ENCODE data around the gene KYAT1. TPM values are rescaled to one million over a fixed set of nuclear protein-coding genes. Genes with fewer than 3 reads are reported as not detected.

KYAT1 gene
- total and polyA plus RNA-seq, 2 of the 13 experiments (the other 11 are each of a cell fraction or from before 2014, with no cell fraction given), result 9.2 to 46.5 TPM

DNA sequence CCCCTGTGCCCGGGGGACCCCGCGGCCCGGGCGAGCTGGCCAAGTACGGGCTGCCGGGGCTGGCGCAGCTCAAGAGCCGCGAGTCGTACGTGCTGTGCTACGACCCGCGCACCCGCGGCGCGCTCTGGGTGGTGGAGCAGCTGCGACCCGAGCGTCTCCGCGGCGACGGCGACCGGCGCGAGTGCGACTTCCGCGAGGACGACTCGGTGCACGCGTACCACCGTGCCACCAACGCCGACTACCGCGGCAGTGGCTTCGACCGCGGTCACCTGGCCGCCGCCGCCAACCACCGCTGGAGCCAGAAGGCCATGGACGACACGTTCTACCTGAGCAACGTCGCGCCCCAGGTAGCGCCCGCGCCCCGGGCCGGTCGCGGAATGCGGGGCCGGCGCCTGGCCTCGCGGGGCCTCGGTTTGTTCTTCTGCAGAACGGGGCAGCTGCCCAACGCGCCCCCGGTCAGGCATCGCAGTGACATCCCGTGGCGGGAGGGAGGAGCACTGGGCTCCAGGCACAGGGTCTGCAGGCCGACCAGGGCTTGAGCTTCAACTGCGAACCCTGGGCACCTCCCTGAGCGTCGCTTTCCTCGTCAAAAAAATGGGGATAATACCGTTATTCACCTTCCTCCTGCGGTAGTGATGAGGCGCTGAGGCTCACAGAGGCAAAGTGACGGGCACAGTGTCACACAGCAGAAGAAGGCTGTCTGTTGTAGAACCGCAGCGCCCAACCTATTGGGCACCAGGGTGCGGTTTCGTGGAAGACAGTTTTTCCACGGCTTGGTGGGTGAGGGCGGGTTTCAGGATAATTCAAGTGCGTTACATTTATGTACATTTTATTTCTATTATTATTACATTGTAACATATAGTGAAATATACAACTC, 62.7 kb downstream of the KYAT1 start (continued):
- TF ChIP-seq ARNT2 (CRISPR knock-in tag; IDR thresholded peaks at IDR 0.05; ENCODE audit: low read depth) (0 out of 2 replicates have a peak, but pooled peaks have one; percentile 10), ZNF501 (CRISPR knock-in tag; IDR thresholded peaks at IDR 0.05) (peak; percentile 57), SOX6 (IDR thresholded peaks at IDR 0.05) (no peak), SOX6 (CRISPR knock-in tag; IDR thresholded peaks at IDR 0.05) (peak; percentile 16; the same call in 1 of the 2 replicates), ZKSCAN5 (CRISPR knock-in tag; IDR thresholded peaks at IDR 0.05) (no peak), NFRKB (IDR thresholded peaks at IDR 0.05) (no peak), ZNF747 (CRISPR knock-in tag; IDR thresholded peaks at IDR 0.05; ENCODE audit: borderline replicate concordance) (peak; percentile 43; the same call in 1 of the 2 replicates), ZNF546 (CRISPR knock-in tag; conservative IDR thresholded peaks at IDR 0.05) (0 out of 2 replicates have a peak, but pooled peaks have one; percentile 41), EEA1 (CRISPR knock-in tag; IDR thresholded peaks at IDR 0.05; ENCODE audit: borderline replicate concordance) (0 out of 2 replicates have a peak, but pooled peaks have one; percentile 40), ZNF543 (CRISPR knock-in tag; IDR thresholded peaks at IDR 0.05) (no peak), SP2 (CRISPR knock-in tag; IDR thresholded peaks at IDR 0.05) (peak; percentile 32; the same call in 1 of the 2 replicates), ZNF768 (CRISPR knock-in tag; IDR thresholded peaks at IDR 0.05) (peak; percentile 82), KDM4B (CRISPR knock-in tag; IDR thresholded peaks at IDR 0.05) (no peak), ZNF589 (CRISPR knock-in tag; conservative IDR thresholded peaks at IDR 0.05) (0 out of 2 replicates have a peak, but pooled peaks have one; percentile 39), IRF2 (CRISPR knock-in tag; IDR thresholded peaks at IDR 0.05) (no peak), TBX2 (CRISPR knock-in tag; IDR thresholded peaks at IDR 0.05; ENCODE audit: borderline replicate concordance) (peak; percentile 69)
- TF ChIP-seq, protein P1, sequence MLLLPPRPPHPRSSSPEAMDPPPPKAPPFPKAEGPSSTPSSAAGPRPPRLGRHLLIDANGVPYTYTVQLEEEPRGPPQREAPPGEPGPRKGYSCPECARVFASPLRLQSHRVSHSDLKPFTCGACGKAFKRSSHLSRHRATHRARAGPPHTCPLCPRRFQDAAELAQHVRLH (CRISPR knock-in tag; IDR thresholded peaks at IDR 0.05; ENCODE audit: borderline replicate concordance, low read depth), result no peak; the same call in 1 of the 2 replicates
- TF ChIP-seq, protein P2, sequence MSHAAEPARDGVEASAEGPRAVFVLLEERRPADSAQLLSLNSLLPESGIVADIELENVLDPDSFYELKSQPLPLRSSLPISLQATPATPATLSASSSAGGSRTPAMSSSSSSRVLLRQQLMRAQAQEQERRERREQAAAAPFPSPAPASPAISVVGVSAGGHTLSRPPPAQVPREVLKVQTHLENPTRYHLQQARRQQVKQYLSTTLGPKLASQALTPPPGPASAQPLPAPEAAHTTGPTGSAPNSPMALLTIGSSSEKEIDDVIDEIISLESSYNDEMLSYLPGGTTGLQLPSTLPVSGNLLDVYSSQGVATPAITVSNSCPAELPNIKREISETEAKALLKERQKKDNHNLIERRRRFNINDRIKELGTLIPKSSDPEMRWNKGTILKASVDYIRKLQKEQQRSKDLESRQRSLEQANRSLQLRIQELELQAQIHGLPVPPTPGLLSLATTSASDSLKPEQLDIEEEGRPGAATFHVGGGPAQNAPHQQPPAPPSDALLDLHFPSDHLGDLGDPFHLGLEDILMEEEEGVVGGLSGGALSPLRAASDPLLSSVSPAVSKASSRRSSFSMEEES (CRISPR knock-in tag; IDR thresholded peaks at IDR 0.05), result no peak
- TF ChIP-seq, protein P3, sequence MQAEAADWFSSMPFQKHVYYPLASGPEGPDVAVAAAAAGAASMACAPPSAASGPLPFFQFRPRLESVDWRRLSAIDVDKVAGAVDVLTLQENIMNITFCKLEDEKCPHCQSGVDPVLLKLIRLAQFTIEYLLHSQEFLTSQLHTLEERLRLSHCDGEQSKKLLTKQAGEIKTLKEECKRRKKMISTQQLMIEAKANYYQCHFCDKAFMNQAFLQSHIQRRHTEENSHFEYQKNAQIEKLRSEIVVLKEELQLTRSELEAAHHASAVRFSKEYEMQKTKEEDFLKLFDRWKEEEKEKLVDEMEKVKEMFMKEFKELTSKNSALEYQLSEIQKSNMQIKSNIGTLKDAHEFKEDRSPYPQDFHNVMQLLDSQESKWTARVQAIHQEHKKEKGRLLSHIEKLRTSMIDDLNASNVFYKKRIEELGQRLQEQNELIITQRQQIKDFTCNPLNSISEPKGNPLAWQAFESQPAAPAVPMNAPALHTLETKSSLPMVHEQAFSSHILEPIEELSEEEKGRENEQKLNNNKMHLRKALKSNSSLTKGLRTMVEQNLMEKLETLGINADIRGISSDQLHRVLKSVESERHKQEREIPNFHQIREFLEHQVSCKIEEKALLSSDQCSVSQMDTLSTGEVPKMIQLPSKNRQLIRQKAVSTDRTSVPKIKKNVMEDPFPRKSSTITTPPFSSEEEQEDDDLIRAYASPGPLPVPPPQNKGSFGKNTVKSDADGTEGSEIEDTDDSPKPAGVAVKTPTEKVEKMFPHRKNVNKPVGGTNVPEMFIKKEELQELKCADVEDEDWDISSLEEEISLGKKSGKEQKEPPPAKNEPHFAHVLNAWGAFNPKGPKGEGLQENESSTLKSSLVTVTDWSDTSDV (CRISPR knock-in tag; IDR thresholded peaks at IDR 0.05), result 0 out of 2 replicates have a peak, but pooled peaks have one; percentile 59
- TF ChIP-seq, protein P4, sequence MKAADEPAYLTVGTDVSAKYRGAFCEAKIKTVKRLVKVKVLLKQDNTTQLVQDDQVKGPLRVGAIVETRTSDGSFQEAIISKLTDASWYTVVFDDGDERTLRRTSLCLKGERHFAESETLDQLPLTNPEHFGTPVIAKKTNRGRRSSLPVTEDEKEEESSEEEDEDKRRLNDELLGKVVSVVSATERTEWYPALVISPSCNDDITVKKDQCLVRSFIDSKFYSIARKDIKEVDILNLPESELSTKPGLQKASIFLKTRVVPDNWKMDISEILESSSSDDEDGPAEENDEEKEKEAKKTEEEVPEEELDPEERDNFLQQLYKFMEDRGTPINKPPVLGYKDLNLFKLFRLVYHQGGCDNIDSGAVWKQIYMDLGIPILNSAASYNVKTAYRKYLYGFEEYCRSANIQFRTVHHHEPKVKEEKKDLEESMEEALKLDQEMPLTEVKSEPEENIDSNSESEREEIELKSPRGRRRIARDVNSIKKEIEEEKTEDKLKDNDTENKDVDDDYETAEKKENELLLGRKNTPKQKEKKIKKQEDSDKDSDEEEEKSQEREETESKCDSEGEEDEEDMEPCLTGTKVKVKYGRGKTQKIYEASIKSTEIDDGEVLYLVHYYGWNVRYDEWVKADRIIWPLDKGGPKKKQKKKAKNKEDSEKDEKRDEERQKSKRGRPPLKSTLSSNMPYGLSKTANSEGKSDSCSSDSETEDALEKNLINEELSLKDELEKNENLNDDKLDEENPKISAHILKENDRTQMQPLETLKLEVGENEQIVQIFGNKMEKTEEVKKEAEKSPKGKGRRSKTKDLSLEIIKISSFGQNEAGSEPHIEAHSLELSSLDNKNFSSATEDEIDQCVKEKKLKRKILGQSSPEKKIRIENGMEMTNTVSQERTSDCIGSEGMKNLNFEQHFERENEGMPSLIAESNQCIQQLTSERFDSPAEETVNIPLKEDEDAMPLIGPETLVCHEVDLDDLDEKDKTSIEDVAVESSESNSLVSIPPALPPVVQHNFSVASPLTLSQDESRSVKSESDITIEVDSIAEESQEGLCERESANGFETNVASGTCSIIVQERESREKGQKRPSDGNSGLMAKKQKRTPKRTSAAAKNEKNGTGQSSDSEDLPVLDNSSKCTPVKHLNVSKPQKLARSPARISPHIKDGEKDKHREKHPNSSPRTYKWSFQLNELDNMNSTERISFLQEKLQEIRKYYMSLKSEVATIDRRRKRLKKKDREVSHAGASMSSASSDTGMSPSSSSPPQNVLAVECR (CRISPR knock-in tag; IDR thresholded peaks at IDR 0.05; ENCODE audit: borderline replicate concordance), result 0 out of 2 replicates have a peak, but pooled peaks have one; percentile 31
